LNCaP clone FGC (cell line): Measurements from ENCODE around the gene SNX6.
"Not testable (repeated sequence)": the region's sequence is repeated elsewhere in the genome, so short reads cannot be mapped to it uniquely, and the experiment has no call there.

ENCODE experiments used
- DNase-seq: peaks from one replicate; pipeline ENCODE4 v3.0.0-alpha.2; 2011; ENCODE audit warnings: low read depth
- H3K4me3 ChIP-seq: 2 replicates; pipeline ENCODE4 v1.5.1; 2011; ENCODE audit warnings: mild to moderate bottlenecking, low read depth, low read length, control low read depth
- TF ChIP-seq, protein P1 (sequence below): IDR thresholded peaks from 2 replicates; pipeline ENCODE4 v1.5.1; 2012; ENCODE audit warnings: mild to moderate bottlenecking; ENCODE audit not compliant: control insufficient read depth, insufficient read depth; ENCODE audit errors: extremely low read depth

The SNX6 gene

DNA sequence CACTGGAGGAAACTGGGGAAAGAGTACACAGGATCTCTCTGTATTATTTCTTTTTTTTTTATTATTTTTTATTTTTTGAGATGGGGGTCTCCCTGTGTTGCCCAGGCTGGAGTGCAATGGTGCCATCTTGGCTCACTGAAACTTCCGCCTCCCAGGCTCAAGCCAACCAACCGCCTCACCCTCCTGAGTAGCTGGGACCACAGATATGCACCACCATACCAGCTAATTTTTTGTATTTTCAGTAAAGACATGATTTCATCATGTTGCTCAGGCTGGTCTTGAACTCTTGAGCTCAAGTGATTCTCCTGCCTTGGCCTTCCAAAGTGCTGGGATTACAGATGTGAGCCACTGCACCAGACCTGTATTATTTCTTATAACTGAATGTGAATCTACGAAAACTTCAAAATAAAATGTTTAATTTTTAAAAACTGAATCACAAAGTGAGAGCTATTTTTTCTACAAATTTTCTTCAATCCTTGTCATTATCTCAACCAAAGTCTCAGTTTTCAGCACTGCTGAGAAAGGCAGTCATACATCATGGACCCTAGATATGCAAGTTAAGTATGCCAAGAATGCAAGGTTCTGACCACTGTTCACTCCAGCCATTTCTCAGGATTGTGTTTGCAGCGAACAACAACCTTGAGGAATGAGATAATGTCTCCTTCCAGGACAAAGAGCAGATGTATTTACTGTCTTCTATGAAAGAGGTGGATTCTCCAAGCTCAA, 92.8 kb downstream of the SNX6 start:
- DNase-seq: no peak
- no peak overlapping the region for H3K4me3 ChIP-seq
- TF ChIP-seq, protein P1, sequence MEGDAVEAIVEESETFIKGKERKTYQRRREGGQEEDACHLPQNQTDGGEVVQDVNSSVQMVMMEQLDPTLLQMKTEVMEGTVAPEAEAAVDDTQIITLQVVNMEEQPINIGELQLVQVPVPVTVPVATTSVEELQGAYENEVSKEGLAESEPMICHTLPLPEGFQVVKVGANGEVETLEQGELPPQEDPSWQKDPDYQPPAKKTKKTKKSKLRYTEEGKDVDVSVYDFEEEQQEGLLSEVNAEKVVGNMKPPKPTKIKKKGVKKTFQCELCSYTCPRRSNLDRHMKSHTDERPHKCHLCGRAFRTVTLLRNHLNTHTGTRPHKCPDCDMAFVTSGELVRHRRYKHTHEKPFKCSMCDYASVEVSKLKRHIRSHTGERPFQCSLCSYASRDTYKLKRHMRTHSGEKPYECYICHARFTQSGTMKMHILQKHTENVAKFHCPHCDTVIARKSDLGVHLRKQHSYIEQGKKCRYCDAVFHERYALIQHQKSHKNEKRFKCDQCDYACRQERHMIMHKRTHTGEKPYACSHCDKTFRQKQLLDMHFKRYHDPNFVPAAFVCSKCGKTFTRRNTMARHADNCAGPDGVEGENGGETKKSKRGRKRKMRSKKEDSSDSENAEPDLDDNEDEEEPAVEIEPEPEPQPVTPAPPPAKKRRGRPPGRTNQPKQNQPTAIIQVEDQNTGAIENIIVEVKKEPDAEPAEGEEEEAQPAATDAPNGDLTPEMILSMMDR: no peak

DNA sequence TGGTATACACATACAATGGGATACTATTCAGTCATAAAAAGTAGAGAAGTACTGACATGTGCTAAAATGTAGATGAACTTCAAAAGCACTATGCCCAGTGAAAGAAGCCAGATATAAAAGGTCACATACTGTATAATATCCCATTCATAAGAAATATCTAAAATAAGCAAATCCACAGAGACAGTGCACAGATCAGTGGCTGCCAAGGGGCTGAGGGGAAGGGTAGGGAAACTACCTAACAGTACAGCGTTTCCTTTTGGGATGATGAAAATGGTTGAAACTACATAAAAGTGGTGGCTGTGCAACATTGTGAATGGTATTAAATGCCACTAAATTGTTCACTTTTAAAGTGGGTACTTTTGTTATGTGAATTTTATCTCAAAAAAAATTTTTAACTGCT, 102.4 kb downstream of the SNX6 start:
- no peak for DNase-seq
- TF ChIP-seq, protein P1: no peak
- H3K4me3 ChIP-seq: no peak overlapping the region

DNA sequence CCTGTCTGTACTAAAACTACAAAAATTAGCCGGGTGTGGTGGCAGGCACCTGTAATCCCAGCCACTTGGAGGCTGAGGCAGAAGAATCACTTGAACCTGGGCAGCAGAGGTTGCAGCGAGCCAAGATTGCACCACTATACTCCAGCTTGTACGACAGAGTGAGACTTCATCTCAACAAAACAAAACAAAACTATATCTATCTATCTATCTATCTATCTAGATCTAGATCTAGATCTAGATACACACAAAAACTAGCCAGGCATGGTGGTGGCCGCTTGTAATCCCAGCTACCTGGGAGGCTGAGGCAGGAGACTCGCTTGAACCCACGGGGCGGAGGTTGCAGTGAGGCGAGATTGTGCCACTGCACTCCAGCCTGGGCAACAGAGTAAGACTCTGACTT, 105.7 kb downstream of the SNX6 start:
- not testable (repeated sequence) for DNase-seq, H3K4me3 ChIP-seq

DNA sequence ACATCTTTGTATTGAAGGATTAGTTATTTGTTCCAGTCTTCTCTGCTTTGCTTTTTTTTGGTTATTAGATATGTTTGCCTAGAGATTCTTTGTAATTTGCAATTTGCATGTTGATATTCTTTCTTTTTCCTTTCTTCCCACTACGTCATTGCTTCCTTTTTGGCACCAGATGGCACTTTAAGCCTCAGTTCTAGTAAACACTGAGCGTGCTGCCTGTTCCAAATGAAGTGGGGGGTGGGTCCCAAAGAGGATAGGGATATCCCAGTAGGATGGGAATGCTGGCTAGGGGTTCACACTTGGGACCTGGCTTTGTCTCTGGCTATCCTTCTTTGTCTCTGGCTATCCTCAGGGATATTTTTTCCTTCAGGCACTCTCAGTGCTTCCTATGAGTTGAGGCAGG, 107.5 kb downstream of the SNX6 start:
- no peak overlapping the region for H3K4me3 ChIP-seq
- TF ChIP-seq, protein P1: no peak
- no peak for DNase-seq

DNA sequence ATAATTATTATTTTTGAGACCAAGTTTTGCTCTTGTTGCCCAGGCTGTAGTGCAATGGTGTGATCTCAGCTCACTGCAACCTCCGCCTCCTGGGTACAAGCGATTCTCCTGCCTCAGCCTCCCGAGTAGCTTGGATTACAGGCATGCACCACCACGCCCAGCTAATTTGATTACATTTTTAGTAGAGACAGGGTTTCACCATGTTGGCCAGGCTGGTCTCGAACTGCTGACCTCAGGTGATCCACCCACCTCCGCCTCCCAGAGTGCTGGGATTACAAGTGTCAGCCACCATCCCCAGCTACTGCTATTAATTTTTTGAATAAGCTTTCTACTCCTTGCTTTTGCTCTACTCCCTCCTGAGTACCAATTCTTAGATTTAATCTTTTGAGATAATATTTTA, 108.9 kb downstream of the SNX6 start:
- H3K4me3 ChIP-seq, DNase-seq: not testable (repeated sequence)

DNA sequence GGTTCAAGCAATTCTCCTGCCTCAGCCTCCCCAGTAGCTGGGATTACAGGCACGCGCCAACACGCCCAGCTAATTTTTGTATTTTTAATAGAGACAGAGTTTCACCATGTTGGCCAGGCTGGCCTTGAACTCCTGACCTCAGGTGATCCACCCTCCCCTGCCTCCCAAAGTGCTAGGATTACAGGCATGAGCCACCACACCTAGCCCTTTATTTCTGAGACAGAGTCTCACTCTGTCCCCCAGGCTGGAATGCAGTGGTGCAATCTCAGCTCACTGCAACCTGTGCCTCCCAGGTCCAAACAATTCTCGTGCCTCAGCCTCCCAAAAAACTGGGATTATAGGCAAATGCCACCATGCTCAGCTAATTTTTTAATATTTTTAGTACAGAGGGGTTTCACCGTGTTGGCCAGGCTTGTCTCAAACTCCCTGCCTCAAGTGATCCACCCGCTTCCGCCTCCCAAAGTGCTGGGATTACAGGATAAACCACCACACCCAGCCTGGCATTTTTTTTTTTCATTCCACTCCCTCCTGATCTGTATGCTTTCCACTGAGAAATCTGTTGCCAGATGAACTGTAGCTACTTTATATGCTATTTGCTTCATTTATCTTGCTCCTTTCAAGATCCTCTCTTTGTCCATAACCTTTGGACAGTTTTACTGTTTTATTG, 109.5 kb downstream of the SNX6 start:
- not testable (repeated sequence) for H3K4me3 ChIP-seq, DNase-seq
